ENCODE measurements around the gene NTRK3.

DNA sequence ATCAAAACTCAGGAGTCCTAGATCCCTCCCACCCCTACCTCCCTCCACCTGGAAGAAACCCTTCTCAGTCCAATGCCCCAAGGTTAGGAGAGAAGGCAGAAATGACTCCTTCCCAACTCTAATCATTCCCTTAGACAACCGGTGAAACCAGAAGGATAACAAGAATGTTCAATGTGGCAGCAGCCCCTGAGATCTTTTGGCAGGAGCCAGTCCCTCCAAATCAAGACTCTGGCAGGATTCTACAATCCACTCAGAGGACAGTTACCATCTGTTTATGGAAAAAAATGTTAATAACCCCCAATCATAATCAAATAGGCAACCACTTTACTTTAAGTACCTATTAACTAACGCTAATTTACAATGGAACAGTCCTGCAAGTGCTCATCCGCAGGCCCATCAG is 136.5 kb downstream of the NTRK3 start:
- no peak for TF ChIP-seq GATA2 (IDR thresholded peaks at IDR 0.05; ENCODE audit: low read depth, low read length)
- TF ChIP-seq GATA3 (IDR thresholded peaks at IDR 0.05; ENCODE audit: low read depth, low read length), result no peak

Measured in SH-SY5Y (cell line).